Non-pigmented ciliary epithelial cell (primary cell): ENCODE results near the gene DPYD.

Experiments used
- DNase-seq: peaks from one replicate; pipeline ENCODE4 v3.0.0-alpha.2; 2010; ENCODE audit warnings: low read depth

DPYD gene

GRCh38 chr1:97837161-97837560, 83.7 kb downstream of the DPYD start:
- DNase-seq: no peak

GRCh38 chr1:97834899-97835298, 85.9 kb downstream of the DPYD start:
- DNase-seq: no peak

- no peak for DNase-seq
These were observed 87.0 kb downstream of the DPYD start for GRCh38 chr1:97833881-97834280.

GRCh38 chr1:97832481-97832880, 88.4 kb downstream of the DPYD start:
- no peak for DNase-seq

- DNase-seq: no peak
These were observed 92.9 kb downstream of the DPYD start for GRCh38 chr1:97827887-97828286.

GRCh38 chr1:97826820-97827219, 94.0 kb downstream of the DPYD start:
- no peak for DNase-seq

- no peak for DNase-seq
These were observed 96.2 kb downstream of the DPYD start for GRCh38 chr1:97824624-97825023.

GRCh38 chr1:97824200-97824599, 96.6 kb downstream of the DPYD start:
- DNase-seq: no peak

- DNase-seq: no peak
These were observed 100.2 kb downstream of the DPYD start for GRCh38 chr1:97820470-97821188.

- DNase-seq: no peak
These were observed 103.9 kb downstream of the DPYD start for GRCh38 chr1:97816927-97817326.

- DNase-seq: no peak
These were observed 106.0 kb downstream of the DPYD start for GRCh38 chr1:97814804-97815203.

GRCh38 chr1:97814121-97814520, 106.7 kb downstream of the DPYD start:
- DNase-seq: no peak

GRCh38 chr1:97812076-97812475, 108.8 kb downstream of the DPYD start:
- DNase-seq: no peak

GRCh38 chr1:97806996-97807520, 113.8 kb downstream of the DPYD start:
- DNase-seq: no peak

- DNase-seq: no peak
These were observed 114.5 kb downstream of the DPYD start for GRCh38 chr1:97806326-97806725.

GRCh38 chr1:97805093-97805492, 115.7 kb downstream of the DPYD start:
- no peak for DNase-seq

- no peak for DNase-seq
These were observed 117.8 kb downstream of the DPYD start for GRCh38 chr1:97803026-97803425.

GRCh38 chr1:97802011-97802410, 118.8 kb downstream of the DPYD start:
- DNase-seq: no peak

GRCh38 chr1:97797403-97798183, 123.2 kb downstream of the DPYD start:
- no peak for DNase-seq

- no peak for DNase-seq
These were observed 124.1 kb downstream of the DPYD start for GRCh38 chr1:97796711-97797110.

- DNase-seq: no peak
These were observed 128.2 kb downstream of the DPYD start for GRCh38 chr1:97792655-97793054.

GRCh38 chr1:97791251-97791650, 129.6 kb downstream of the DPYD start:
- DNase-seq: no peak

GRCh38 chr1:97787231-97787630, 133.6 kb downstream of the DPYD start:
- no peak for DNase-seq
